ENCODE results near the gene NUP62.

The NUP62 gene

DNA sequence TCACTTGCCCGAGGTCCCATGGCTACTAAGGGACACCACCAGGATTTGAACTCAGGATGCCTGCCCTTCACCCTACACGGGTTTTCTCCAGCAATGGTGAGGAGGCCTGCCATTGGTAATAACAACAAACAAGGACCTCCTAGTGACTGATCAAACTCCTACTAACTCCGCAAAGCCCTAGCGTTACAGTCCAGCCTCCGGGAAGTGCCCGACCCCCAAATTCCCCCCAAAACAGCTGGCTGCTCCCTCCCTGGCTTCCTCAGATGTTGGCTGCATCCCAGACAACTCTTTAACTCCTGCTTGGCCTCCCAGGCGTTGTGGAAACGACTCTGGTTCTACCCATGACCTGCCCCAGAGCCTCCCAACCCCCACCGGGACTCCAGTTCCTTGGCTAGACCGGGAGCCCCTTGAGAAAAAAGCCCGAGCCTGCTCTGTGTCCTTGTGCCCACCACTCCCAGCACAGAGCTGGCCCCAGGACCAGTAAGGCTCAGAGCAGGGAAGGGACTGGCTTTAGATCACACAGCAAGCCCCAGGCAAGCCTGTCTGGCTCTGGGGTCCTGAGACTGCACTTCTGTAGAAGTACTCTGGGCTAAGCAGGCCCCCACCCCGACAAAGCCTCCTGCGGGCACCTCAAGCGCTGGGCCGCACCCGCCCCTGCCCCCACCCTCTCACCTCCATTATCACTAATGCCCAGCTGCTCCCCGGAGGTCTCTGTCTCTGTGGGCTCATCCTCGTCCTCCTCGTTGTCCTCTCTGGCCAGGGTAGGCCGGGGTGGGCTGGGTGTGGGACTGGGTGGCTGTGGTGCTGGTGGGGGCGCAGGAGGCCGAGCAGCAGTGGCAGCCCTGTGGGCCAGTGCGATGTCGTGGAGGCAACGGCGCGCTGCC, 56.8 kb downstream of the NUP62 start:
- POLR2A ChIA-PET = no interaction called here
- no peak for TF ChIP-seq CTCF (IDR thresholded peaks at IDR 0.05; ENCODE audit: insufficient read depth, low read length, missing control alignments)
- DNase-seq (ENCODE audit: low read depth, low spot score) = no peak
- CTCF ChIA-PET = no interaction called here
- no peak overlapping the region for H3K4me3 ChIP-seq (ENCODE audit: low read depth, low read length)

DNA sequence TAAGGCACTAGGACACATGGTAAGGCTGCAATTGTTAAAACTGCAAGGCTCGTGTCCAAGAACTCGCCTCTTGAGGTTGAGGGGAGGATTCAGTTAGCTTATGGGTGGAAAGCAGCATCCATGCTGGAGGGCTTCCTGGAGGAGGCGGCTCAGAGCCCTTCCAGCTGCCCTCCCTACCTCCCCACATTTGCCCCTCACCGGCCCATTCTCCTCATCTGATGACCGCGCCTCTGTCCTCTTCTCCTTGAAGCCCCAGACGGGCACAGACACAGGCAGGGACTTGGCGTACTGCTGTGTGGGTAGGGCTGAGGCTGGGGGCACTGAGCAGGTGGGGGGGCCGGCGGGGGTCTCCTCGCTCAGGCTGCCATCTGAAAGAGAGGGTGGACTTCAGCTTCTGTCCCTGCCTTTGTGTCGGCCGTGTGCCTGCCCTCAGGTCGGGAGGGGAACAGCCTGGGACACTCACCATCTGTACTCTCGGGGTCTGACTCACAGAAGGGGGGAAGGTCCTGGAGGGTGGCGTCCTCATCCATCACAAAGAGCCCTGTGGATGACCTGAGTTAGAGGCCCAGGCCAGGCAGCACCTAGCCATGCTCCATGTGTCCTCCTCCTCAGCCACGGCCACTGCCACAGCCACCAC, 57.8 kb downstream of the NUP62 start:
- CTCF ChIA-PET = no interaction called here
- H3K4me3 ChIP-seq (ENCODE audit: low read depth, low read length) = no peak overlapping the region
- POLR2A ChIA-PET = no interaction called here
- no peak for DNase-seq (ENCODE audit: low read depth, low spot score)
- TF ChIP-seq CTCF (IDR thresholded peaks at IDR 0.05; ENCODE audit: insufficient read depth, low read length, missing control alignments) = no peak

- no peak for DNase-seq (ENCODE audit: low read depth, low spot score)
- peak overlapping the region; percentile 61 for H3K4me3 ChIP-seq (ENCODE audit: low read depth, low read length)
- POLR2A ChIA-PET = interaction anchor here (2.8 kb wide), 1 partner anchor 12 kb away, joined by 13 read pairs; no protein-coding TSS in a partner anchor
- CTCF ChIA-PET = interaction anchor here (1.5 kb wide), 1 partner anchor 189 kb away, joined by 3 read pairs; no protein-coding TSS in a partner anchor
- TF ChIP-seq CTCF (IDR thresholded peaks at IDR 0.05; ENCODE audit: insufficient read depth, low read length, missing control alignments) = no peak
Measured at GRCh38 chr19:49870309-49870901, 58.9 kb downstream of the NUP62 start.

DNA sequence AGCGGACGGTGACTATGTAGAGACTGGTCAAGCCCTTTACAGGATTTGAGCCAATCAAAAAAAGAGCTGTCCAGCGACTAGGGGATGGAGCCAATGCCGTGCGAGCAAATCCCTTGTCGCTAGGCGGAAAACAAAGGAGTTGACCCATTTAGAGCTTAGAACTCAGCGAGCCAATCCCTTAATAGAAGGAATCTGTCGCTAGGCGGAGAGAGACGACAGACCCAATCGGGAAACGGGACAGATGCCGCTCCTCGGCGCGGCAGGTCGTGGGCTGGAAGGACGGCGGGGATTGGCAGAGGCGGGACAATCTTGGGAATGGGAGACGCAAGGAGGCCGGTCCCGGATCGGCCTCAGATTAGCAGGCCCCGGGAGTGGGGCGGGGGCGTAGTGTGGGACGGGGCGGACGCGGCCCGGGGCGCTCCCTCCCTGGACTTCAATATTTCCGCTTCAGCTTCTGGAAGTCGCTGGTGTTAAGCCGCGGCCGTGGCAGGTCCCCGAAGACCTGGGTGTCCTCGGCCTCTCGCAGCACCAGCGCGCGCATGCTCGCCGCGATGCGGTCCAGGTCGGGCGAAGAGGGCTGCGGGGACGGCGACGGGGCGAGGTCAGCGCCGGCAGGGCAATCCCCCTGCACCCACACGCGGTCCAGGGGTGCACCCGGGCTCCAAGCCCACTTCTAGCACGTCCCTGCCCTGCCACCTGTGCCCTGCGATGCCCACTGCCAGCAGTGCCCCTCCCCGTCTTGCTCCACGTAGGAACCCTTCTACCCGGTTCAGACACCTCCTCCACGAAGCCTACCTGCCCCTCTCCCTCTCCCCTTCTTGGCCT, 59.6 kb downstream of the NUP62 start:
- POLR2A ChIA-PET = interaction anchor here (0.6 to 2.8 kb wide), 5 partner anchors 7 to 229 kb away, joined by 3 to 13 read pairs (median 4); partner anchors contain the start of gene AKT1S1
- TF ChIP-seq CTCF (IDR thresholded peaks at IDR 0.05; ENCODE audit: insufficient read depth, low read length, missing control alignments) = no peak
- CTCF ChIA-PET = interaction anchor here (0.8 to 1.5 kb wide), 2 partner anchors 17 to 189 kb away, joined by 3 read pairs; no protein-coding TSS in a partner anchor
- peak; percentile 99 for DNase-seq (ENCODE audit: low read depth, low spot score)
- peak overlapping the region; percentile 61 for H3K4me3 ChIP-seq (ENCODE audit: low read depth, low read length)

- ChIA-PET CTCF (interaction anchor here (0.8 to 1.5 kb wide), 2 partner anchors 16 to 188 kb away, joined by 3 read pairs; no protein-coding TSS in a partner anchor), POLR2A (interaction anchor here (0.9 to 2.8 kb wide), 4 partner anchors 8 to 19 kb away, joined by 3 to 13 read pairs (median 6); partner anchors contain the start of gene AKT1S1)
- DNase-seq (ENCODE audit: low read depth, low spot score) = no peak
- no peak for TF ChIP-seq CTCF (IDR thresholded peaks at IDR 0.05; ENCODE audit: insufficient read depth, low read length, missing control alignments)
- peak overlapping the region; percentile 56 for H3K4me3 ChIP-seq (ENCODE audit: low read depth, low read length)
Measured at GRCh38 chr19:49869009-49869483, 60.3 kb downstream of the NUP62 start.
